Caco-2 (cell line): ENCODE results near the gene NIT2. TPM values are rescaled to one million over a fixed set of nuclear protein-coding genes. Genes with fewer than 3 reads are reported as not detected.

Experiments
- BruUV-seq: library from RNA; stranded (reverse); fragments of 400-500 nt; replicated peaks from 2 replicates; lab custom pipeline; 2021; lab: Mats Ljungman, UMichigan
- CTCF ChIA-PET: fragments of 300-600 bp; sonication (Branson Sonifier 250); formaldehyde crosslinking; loops from one replicate; lab custom pipeline; 2022; ENCODE audit warnings: antibody characterized with exemption; lab: Charles Lee
- POLR2A ChIA-PET: fragments of 300-600 bp; sonication (Branson Sonifier 250); formaldehyde crosslinking; loops from one replicate; lab custom pipeline; 2022; ENCODE audit warnings: antibody characterized with exemption; lab: Charles Lee
- DNase-seq, 2 experiments: peaks; one replicate each; pipeline versions ENCODE4 v3.0.0 to v3.0.0-alpha.2; 2020 to 2022
- H3K27me3 ChIP-seq: replicated peaks from 2 replicates; pipeline ENCODE4 v1.6.0; 2011; ENCODE audit warnings: low read length; ENCODE audit not compliant: control insufficient read depth, insufficient read depth
- H3K36me3 ChIP-seq: 2 replicates; pipeline ENCODE4 v1.5.1; 2011; ENCODE audit warnings: low read length; ENCODE audit not compliant: control insufficient read depth, insufficient read depth
- H3K4me1 ChIP-seq: fragments of 250-450 bp; sonication (Bioruptor Pico); 2 replicates; pipeline ENCODE4 v1.5.1; 2020; ENCODE audit warnings: mild to moderate bottlenecking
- H3K4me3 ChIP-seq: 2 replicates; pipeline ENCODE4 v1.5.1; 2011; ENCODE audit warnings: low read depth, mild to moderate bottlenecking, control low read depth, low read length
- H3K9me3 ChIP-seq: fragments of 250-450 bp; sonication (Bioruptor Pico); 2 replicates; pipeline ENCODE4 v1.5.1; 2020; ENCODE audit warnings: mild to moderate bottlenecking, moderate library complexity
- H3K27ac Mint-ChIP-seq: one replicate; pipeline ENCODE4 v1.8.0; 2022; ENCODE audit warnings: mixed read lengths; ENCODE audit not compliant: unreplicated experiment
- H3K27me3 Mint-ChIP-seq: one replicate; pipeline ENCODE4 v1.8.0; 2022; ENCODE audit warnings: mixed read lengths; ENCODE audit not compliant: insufficient read depth, unreplicated experiment
- H3K36me3 Mint-ChIP-seq: one replicate; pipeline ENCODE4 v1.8.0; 2022; ENCODE audit warnings: mild to moderate bottlenecking, mixed read lengths; ENCODE audit not compliant: insufficient read depth, unreplicated experiment
- H3K4me1 Mint-ChIP-seq: one replicate; pipeline ENCODE4 v1.8.0; 2022; ENCODE audit warnings: low read depth, mixed read lengths; ENCODE audit not compliant: unreplicated experiment
- H3K4me3 Mint-ChIP-seq: one replicate; pipeline ENCODE4 v1.8.0; 2022; ENCODE audit warnings: mild to moderate bottlenecking, moderate library complexity, mixed read lengths; ENCODE audit not compliant: unreplicated experiment
- H3K9me3 Mint-ChIP-seq: one replicate; pipeline ENCODE4 v1.8.0; 2022; ENCODE audit warnings: mixed read lengths; ENCODE audit not compliant: unreplicated experiment
- intact Hi-C: fragments of 100-400 bp; cut with micrococcal nuclease; formaldehyde crosslinking; loops from one replicate; pipeline ENCODE4 v1.10.0; 2022; ENCODE audit not compliant: unreplicated experiment
- total RNA-seq: library from RNA; stranded (reverse); gene quantifications from 2 replicates; pipeline ENCODE4 v1.2.3, GENCODE V29; 2022
- TF ChIP-seq, protein P1 (sequence below), 2 experiments: fragments of 200-600 bp in 1 of 2; IDR thresholded peaks; 1 replicate in 1 of 2; 2 replicates in 1 of 2; pipeline versions ENCODE4 v1.5.1 to v1.8.0; 2011 to 2022; ENCODE audit warnings: antibody characterized with exemption in 1 of 2, control low read depth in 1 of 2, inconsistent platforms in 1 of 2, low read depth in 1 of 2, low read length in 1 of 2, mild to moderate bottlenecking in 1 of 2, moderate library complexity in 1 of 2; ENCODE audit not compliant: insufficient read depth in 1 of 2, severe bottlenecking in 1 of 2, unreplicated experiment in 1 of 2

NIT2 gene
- total RNA-seq, 1 experiment from 2014 or later, result 64.1 TPM

DNA sequence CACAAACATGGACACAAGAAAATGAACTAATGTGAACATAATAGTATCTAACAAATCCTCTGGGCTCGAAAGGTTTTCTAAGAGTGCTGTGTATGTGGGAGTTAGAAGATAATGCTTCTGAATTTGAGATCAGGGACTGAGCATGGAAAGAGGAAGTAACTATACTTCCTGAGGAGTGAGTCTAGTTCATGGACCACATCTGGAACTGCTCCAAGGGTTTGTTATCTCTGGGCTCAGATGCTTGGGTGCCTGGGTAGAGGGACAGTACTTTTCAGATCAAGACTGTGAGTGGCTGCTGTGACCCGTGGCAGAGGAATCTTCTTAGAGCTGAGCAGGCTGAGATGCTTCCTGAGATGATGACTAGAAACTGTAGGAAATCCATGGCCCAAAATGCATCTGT, 45.2 kb upstream of the NIT2 start:
- H3K9me3 Mint-ChIP-seq, result no peaks in the 10 kb centered on the region
- POLR2A ChIA-PET, result no interaction called here
- TF ChIP-seq, protein P1, sequence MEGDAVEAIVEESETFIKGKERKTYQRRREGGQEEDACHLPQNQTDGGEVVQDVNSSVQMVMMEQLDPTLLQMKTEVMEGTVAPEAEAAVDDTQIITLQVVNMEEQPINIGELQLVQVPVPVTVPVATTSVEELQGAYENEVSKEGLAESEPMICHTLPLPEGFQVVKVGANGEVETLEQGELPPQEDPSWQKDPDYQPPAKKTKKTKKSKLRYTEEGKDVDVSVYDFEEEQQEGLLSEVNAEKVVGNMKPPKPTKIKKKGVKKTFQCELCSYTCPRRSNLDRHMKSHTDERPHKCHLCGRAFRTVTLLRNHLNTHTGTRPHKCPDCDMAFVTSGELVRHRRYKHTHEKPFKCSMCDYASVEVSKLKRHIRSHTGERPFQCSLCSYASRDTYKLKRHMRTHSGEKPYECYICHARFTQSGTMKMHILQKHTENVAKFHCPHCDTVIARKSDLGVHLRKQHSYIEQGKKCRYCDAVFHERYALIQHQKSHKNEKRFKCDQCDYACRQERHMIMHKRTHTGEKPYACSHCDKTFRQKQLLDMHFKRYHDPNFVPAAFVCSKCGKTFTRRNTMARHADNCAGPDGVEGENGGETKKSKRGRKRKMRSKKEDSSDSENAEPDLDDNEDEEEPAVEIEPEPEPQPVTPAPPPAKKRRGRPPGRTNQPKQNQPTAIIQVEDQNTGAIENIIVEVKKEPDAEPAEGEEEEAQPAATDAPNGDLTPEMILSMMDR (IDR thresholded peaks at IDR 0.05; ENCODE audit: insufficient read depth in 1 of 2, low read depth in 1 of 2, low read length in 1 of 2, severe bottlenecking in 1 of 2, unreplicated experiment in 1 of 2), result no peak
- BruUV-seq, result no TSS peak
- H3K27me3 Mint-ChIP-seq, result no peaks in the 10 kb centered on the region
- Histone ChIP-seq H3K4me1 (no peaks in the 10 kb centered on the region), H3K4me3 (no peak overlapping the region), H3K36me3 (peaks cover 1% of the 10 kb centered on the region; the same call in 1 of the 2 replicates), H3K9me3 (no peaks in the 10 kb centered on the region), H3K27me3 (no peaks in the 10 kb centered on the region)
- H3K36me3 Mint-ChIP-seq, result peaks cover 10% of the 10 kb centered on the region
- H3K27ac Mint-ChIP-seq, result no peak overlapping the region
- intact Hi-C loops, result no loop called here
- DNase-seq, result no peak
- H3K4me3 Mint-ChIP-seq, result no peak overlapping the region
- no peaks in the 10 kb centered on the region for H3K4me1 Mint-ChIP-seq
- CTCF ChIA-PET, result no interaction called here

DNA sequence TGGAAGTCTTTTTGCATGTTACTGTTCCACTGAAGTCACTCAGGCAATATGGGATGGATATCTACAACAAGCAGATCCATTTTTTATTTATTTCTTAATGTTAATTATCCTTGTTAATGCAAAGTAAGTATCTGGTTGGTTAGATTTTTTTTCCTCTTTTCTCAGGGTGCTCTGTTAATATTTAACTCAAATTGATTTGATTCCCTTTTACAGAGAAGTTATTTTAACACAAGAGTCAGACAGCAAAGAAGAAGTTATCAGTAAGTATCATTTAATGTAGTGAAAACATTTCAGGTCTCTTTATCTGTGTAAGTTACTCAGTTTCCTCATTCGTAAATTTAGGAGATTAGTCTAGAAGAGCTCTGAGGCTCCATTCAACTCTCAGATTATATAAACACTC, 39.5 kb upstream of the NIT2 start:
- no peaks in the 10 kb centered on the region for H3K9me3 ChIP-seq
- H3K27me3 ChIP-seq, result no peaks in the 10 kb centered on the region
- peaks cover 20% of the 10 kb centered on the region for H3K36me3 Mint-ChIP-seq
- no peak overlapping the region for H3K4me3 Mint-ChIP-seq
- no peak for DNase-seq
- BruUV-seq, result no TSS peak
- CTCF ChIA-PET, result no interaction called here
- H3K9me3 Mint-ChIP-seq, result no peaks in the 10 kb centered on the region
- peaks cover 2% of the 10 kb centered on the region; the same call in 1 of the 2 replicates for H3K36me3 ChIP-seq
- intact Hi-C loops, result no loop called here
- no peak overlapping the region for H3K27ac Mint-ChIP-seq
- H3K4me1 Mint-ChIP-seq, result no peaks in the 10 kb centered on the region
- H3K4me3 ChIP-seq, result no peak overlapping the region
- H3K27me3 Mint-ChIP-seq, result no peaks in the 10 kb centered on the region
- no peaks in the 10 kb centered on the region for H3K4me1 ChIP-seq
- TF ChIP-seq, protein P1 (IDR thresholded peaks at IDR 0.05; ENCODE audit: insufficient read depth in 1 of 2, low read depth in 1 of 2, low read length in 1 of 2, severe bottlenecking in 1 of 2, unreplicated experiment in 1 of 2), result no peak
- POLR2A ChIA-PET, result no interaction called here

DNA sequence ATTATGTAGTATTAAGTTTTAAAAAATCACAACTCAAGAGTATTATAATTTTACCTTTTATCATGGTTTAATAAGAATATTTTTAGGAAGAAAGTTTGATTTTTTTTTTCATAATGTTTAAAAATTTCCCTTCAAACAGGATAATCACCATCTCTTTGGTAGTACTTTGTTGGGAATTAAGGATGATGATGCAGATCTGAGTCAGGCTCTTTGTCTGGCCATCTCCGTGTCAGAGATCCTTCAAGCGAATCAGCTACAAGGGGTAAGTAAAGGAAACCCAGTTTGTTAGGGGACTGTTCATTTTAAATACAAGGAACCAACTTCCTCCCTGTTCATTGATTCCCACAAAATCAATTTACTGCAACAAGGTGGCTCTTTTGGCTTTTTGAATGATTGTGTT, 36.8 kb upstream of the NIT2 start:
- no peaks in the 10 kb centered on the region for H3K4me1 ChIP-seq
- no TSS peak for BruUV-seq
- peaks cover 2% of the 10 kb centered on the region; the same call in 1 of the 2 replicates for H3K36me3 ChIP-seq
- H3K9me3 ChIP-seq, result no peaks in the 10 kb centered on the region
- Mint-ChIP-seq H3K4me1 (no peaks in the 10 kb centered on the region), H3K9me3 (no peaks in the 10 kb centered on the region), H3K36me3 (peaks cover 33% of the 10 kb centered on the region), H3K27ac (no peak overlapping the region), H3K4me3 (no peak overlapping the region), H3K27me3 (no peaks in the 10 kb centered on the region)
- intact Hi-C loops, result no loop called here
- H3K4me3 ChIP-seq, result no peak overlapping the region
- H3K27me3 ChIP-seq, result no peaks in the 10 kb centered on the region
- POLR2A ChIA-PET, result no interaction called here
- CTCF ChIA-PET, result interaction anchor here (0.6 kb wide), 1 partner anchor 466 kb away, joined by 4 read pairs; no protein-coding TSS in a partner anchor
- TF ChIP-seq, protein P1 (IDR thresholded peaks at IDR 0.05; ENCODE audit: insufficient read depth in 1 of 2, low read depth in 1 of 2, low read length in 1 of 2, severe bottlenecking in 1 of 2, unreplicated experiment in 1 of 2), result no peak
- no peak for DNase-seq
